Mammary epithelial cell (primary cell): ENCODE results near the gene PEF1.

Experiments used
- EZH2 ChIP-seq: IDR thresholded peaks from 2 replicates; pipeline ENCODE4 v1.6.1; 2012; ENCODE audit warnings: low read length, inconsistent platforms, borderline replicate concordance
- TF ChIP-seq, protein P1 (sequence below), 2 donors: IDR thresholded peaks in 1 of 2; conservative IDR thresholded peaks in 1 of 2; 2 replicates each; pipeline ENCODE4 v1.5.1; 2011 to 2012; ENCODE audit warnings: inconsistent platforms in 2 of 2, low read length in 2 of 2, mild to moderate bottlenecking in 2 of 2, control low read depth in 1 of 2, low read depth in 1 of 2; ENCODE audit not compliant: insufficient read depth in 1 of 2; ENCODE audit errors: extremely low read depth in 1 of 2

DNA sequence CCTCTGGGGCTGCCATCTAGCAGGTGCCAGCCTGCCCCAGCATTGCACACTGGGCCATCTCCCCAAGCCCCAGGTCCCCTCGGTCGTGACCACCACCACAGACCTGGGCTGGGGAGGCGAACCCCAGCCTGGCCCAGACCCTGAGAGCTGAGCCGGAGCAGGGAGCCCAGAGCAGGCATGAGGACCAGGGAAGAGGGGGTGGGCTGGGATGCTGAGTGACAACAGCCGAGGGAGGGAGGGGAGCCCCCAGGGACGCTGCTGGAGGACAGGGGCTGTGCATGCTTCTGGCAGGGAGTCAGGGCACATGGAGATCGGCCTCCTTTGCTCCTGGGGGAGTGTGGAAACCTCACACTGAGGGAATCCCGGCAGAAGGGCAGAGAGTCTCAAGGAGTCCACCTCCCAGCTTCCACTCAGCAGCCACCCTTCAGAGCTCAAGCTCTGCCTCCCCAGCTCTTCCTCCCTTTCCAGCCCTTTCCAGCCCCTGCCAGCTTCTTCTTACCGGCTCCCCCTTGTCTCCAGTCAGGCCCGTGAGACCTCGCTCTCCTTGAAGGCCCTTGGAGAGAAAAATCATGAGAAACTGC, 23.7 kb upstream of the PEF1 start:
- TF ChIP-seq, protein P1, sequence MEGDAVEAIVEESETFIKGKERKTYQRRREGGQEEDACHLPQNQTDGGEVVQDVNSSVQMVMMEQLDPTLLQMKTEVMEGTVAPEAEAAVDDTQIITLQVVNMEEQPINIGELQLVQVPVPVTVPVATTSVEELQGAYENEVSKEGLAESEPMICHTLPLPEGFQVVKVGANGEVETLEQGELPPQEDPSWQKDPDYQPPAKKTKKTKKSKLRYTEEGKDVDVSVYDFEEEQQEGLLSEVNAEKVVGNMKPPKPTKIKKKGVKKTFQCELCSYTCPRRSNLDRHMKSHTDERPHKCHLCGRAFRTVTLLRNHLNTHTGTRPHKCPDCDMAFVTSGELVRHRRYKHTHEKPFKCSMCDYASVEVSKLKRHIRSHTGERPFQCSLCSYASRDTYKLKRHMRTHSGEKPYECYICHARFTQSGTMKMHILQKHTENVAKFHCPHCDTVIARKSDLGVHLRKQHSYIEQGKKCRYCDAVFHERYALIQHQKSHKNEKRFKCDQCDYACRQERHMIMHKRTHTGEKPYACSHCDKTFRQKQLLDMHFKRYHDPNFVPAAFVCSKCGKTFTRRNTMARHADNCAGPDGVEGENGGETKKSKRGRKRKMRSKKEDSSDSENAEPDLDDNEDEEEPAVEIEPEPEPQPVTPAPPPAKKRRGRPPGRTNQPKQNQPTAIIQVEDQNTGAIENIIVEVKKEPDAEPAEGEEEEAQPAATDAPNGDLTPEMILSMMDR (conservative IDR thresholded peaks at IDR 0.05 in 1 of 2, IDR thresholded peaks at IDR 0.05 in 1 of 2; ENCODE audit: extremely low read depth in 1 of 2, insufficient read depth in 1 of 2, low read depth in 1 of 2, low read length in 2 of 2) = no peak
- no peak for TF ChIP-seq EZH2
